HCT116 (cell line): ENCODE data around the gene GMDS. TPM values are rescaled to one million over a fixed set of nuclear protein-coding genes. Genes with fewer than 3 reads are reported as not detected.
"Not testable (repeated sequence)": the region's sequence is repeated elsewhere in the genome, so short reads cannot be mapped to it uniquely, and the experiment has no call there.

Experiments
- ATAC-seq: fragments of 200-7000 bp; cut with Tn5 transposase; 2 replicates; pipeline ENCODE4 v1.9.1; 2020; ENCODE audit warnings: mild to moderate bottlenecking, moderate library complexity
- BruUV-seq: library from RNA; stranded (reverse); fragments of 400-500 nt; replicated peaks from 2 replicates; lab custom pipeline; 2021; lab: Mats Ljungman, UMichigan
- CTCF ChIA-PET: fragments of 300-600 bp; sonication (Branson Sonifier 250); formaldehyde crosslinking; loops from one replicate; lab custom pipeline; 2021; ENCODE audit warnings: antibody characterized with exemption; lab: Charles Lee
- POLR2A ChIA-PET: fragments of 300-600, 350-600 bp; sonication (Branson Sonifier 250); formaldehyde crosslinking; loops from one replicate; lab custom pipeline; 2021; ENCODE audit warnings: antibody characterized with exemption; lab: Charles Lee
- RAD21 ChIA-PET, 2 experiments: fragments of 300-600 bp; sonication (Branson Sonifier 250); formaldehyde crosslinking; loops; one replicate each; lab custom pipeline; 2023; ENCODE audit warnings: low total read pairs in 2 of 2; ENCODE audit not compliant: uncharacterized antibody in 2 of 2, unreplicated experiment in 2 of 2, low non-redundant PET in 1 of 2; lab: Charles Lee
- DNase-seq: peaks from one replicate; pipeline ENCODE4 v3.0.0-alpha.2; 2010; ENCODE audit warnings: low read depth, low spot score
- H2AFZ ChIP-seq: fragments of 200-600 bp; shearing (Covaris generic), sonication (generic); 2 replicates; pipeline ENCODE4 v1.6.1; 2017; ENCODE audit warnings: low read depth, mixed run types, mixed read lengths, antibody characterized with exemption, low read length; ENCODE audit not compliant: poor library complexity, severe bottlenecking
- H3K27ac ChIP-seq: 2 replicates; pipeline ENCODE4 v1.5.1; 2012; ENCODE audit warnings: low read depth, low read length
- H3K27me3 ChIP-seq: fragments of 200-600 bp; sonication (generic); 2 replicates; pipeline ENCODE4 v1.6.1; 2016; ENCODE audit warnings: mixed run types, low read length, mixed read lengths; ENCODE audit not compliant: insufficient read depth
- H3K36me3 ChIP-seq, 2 experiments: fragments of 200-500 bp in 1 of 2; fragments of 200-600 bp in 1 of 2; sonication (Bioruptor generic) in 1 of 2; sonication (generic) in 1 of 2; 2 replicates each; pipeline versions ENCODE4 v1.5.1 to v1.6.1; 2014 to 2016; ENCODE audit warnings: low read length in 2 of 2, inconsistent platforms in 1 of 2, mixed read lengths in 1 of 2, mixed run types in 1 of 2; ENCODE audit not compliant: insufficient read depth in 2 of 2, control insufficient read depth in 1 of 2
- H3K4me1 ChIP-seq, 2 experiments: fragments of 200-600 bp in 1 of 2; sonication (generic) in 1 of 2; 2 replicates each; pipeline versions ENCODE4 v1.5.1 to v1.6.1; 2012 to 2017; ENCODE audit warnings: low read length in 2 of 2, inconsistent platforms in 1 of 2, mild to moderate bottlenecking in 1 of 2, mixed read lengths in 1 of 2, mixed run types in 1 of 2, moderate library complexity in 1 of 2; ENCODE audit not compliant: insufficient read depth in 2 of 2, control insufficient read depth in 1 of 2
- H3K4me2 ChIP-seq: fragments of 200-600 bp; sonication (generic); 2 replicates; pipeline ENCODE4 v1.6.1; 2017; ENCODE audit warnings: mixed run types, low read length, mixed read lengths
- H3K4me3 ChIP-seq, 2 experiments: fragments of 200-600 bp in 1 of 2; sonication (generic) in 1 of 2; replicated peaks in 1 of 2; 2 replicates each; pipeline ENCODE4 v1.5.1; 2011 to 2016; ENCODE audit warnings: low read length in 2 of 2, control low read depth in 1 of 2, low read depth in 1 of 2, mild to moderate bottlenecking in 1 of 2, mixed read lengths in 1 of 2, mixed run types in 1 of 2
- H3K79me2 ChIP-seq: fragments of 200-600 bp; sonication (generic); 2 replicates; pipeline ENCODE4 v1.6.1; 2017; ENCODE audit warnings: mild to moderate bottlenecking, mixed run types, low read length, moderate library complexity, mixed read lengths; ENCODE audit not compliant: insufficient read depth
- H3K9ac ChIP-seq: fragments of 200-600 bp; sonication (generic); 2 replicates; pipeline ENCODE4 v1.6.1; 2016; ENCODE audit warnings: low read length, mixed read lengths
- H3K9me2 ChIP-seq: fragments of 200-600 bp; sonication (generic), shearing (Covaris generic); 2 replicates; pipeline ENCODE4 v1.6.1; 2017; ENCODE audit warnings: mixed run types, mild to moderate bottlenecking, moderate library complexity; ENCODE audit not compliant: insufficient read depth
- H3K9me3 ChIP-seq, 2 experiments: fragments of 200-500 bp in 1 of 2; fragments of 200-600 bp in 1 of 2; sonication (Bioruptor generic) in 1 of 2; sonication (generic) in 1 of 2; 2 replicates each; pipeline ENCODE4 v1.6.1; 2014 to 2017; ENCODE audit warnings: low read length in 2 of 2, mixed read lengths in 2 of 2, inconsistent platforms in 1 of 2, low read depth in 1 of 2, mild to moderate bottlenecking in 1 of 2, mixed run types in 1 of 2, moderate library complexity in 1 of 2; ENCODE audit not compliant: control insufficient read depth in 1 of 2, insufficient read depth in 1 of 2
- H4K20me1 ChIP-seq: fragments of 200-600 bp; sonication (generic), shearing (Covaris generic); 2 replicates; pipeline ENCODE4 v1.6.1; 2017; ENCODE audit warnings: mixed run types, mild to moderate bottlenecking, moderate library complexity; ENCODE audit not compliant: insufficient read depth
- EZH2phosphoT487 ChIP-seq: fragments of 200-600 bp; IDR thresholded peaks from 2 replicates; pipeline ENCODE4 v1.6.1; 2018; ENCODE audit warnings: antibody characterized with exemption, borderline replicate concordance
- JUND ChIP-seq: IDR thresholded peaks from 2 replicates; pipeline ENCODE4 v1.6.1; 2012
- POLR2A ChIP-seq: IDR thresholded peaks from 2 replicates; pipeline ENCODE4 v1.7.0; 2011; ENCODE audit warnings: borderline replicate concordance; ENCODE audit not compliant: insufficient read depth, insufficient read length; ENCODE audit errors: extremely low read depth
- SP1 ChIP-seq: IDR thresholded peaks from 2 replicates; pipeline ENCODE4 v1.6.1; 2012; ENCODE audit warnings: low read depth
- SRF ChIP-seq: IDR thresholded peaks from 2 replicates; pipeline ENCODE4 v1.6.1; 2012; ENCODE audit warnings: low read depth
- ZNF274 ChIP-seq: fragments of 200-500 bp; sonication (Bioruptor generic); IDR thresholded peaks from 2 replicates; pipeline ENCODE4 v1.6.1; 2014; ENCODE audit warnings: mild to moderate bottlenecking, low read depth, low read length, inconsistent platforms
- intact Hi-C: fragments of 100-400 bp; cut with micrococcal nuclease; formaldehyde crosslinking; loops from 2 replicates; pipeline ENCODE4 v1.10.0; 2022
- total RNA-seq: library from RNA; stranded (reverse); gene quantifications from one replicate; pipeline ENCODE4 v1.2.1, GENCODE V29; 2021; ENCODE audit not compliant: unreplicated experiment
- TF ChIP-seq, protein P1 (sequence below): IDR thresholded peaks from 2 replicates; pipeline ENCODE4 v1.6.1; 2012

The GMDS gene
- total RNA-seq, 1 experiment from 2014 or later, result 34.4 TPM

DNA sequence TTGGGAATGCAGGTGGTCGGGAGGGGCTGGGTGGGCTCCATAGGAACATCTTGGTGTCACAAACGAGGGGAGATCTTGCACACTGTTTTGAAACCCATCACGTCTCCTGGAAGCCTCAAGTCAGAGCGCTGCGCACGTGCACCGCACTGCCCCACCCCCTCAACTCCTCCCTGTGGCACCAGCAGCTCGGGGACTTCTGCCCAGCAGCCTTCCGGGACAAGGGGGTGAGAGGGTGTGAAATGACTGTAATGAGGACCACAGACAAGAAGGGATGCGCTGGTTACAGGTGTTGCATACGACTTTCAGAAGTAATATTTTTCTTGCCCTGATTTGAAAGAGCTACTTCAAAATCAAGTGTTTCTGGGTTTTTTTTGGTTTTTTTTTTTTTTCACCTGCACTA lies 575.4 kb downstream of the GMDS start:
- DNase-seq, result no peak
- no peak overlapping the region for H3K4me2 ChIP-seq
- H3K9ac ChIP-seq, result no peak overlapping the region
- no peaks in the 10 kb centered on the region for H3K79me2 ChIP-seq
- no peak for TF ChIP-seq JUND
- TF ChIP-seq SRF, result no peak
- TF ChIP-seq POLR2A, result no peak
- no peak for TF ChIP-seq EZH2phosphoT487
- TF ChIP-seq, protein P1, sequence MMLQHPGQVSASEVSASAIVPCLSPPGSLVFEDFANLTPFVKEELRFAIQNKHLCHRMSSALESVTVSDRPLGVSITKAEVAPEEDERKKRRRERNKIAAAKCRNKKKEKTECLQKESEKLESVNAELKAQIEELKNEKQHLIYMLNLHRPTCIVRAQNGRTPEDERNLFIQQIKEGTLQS, result no peak
- no peak for TF ChIP-seq SP1
- TF ChIP-seq ZNF274, result no peak
- intact Hi-C loops, result no loop called here
- ChIA-PET POLR2A (interaction anchor here (0.6 kb wide), 2 partner anchors 53 to 684 kb away, joined by 3 read pairs; no protein-coding TSS in a partner anchor), CTCF (interaction anchor here (1.3 kb wide), 1 partner anchor 118 kb away, joined by 3 read pairs; no protein-coding TSS in a partner anchor), RAD21 (no interaction called here)
- no TSS peak for BruUV-seq
- no peaks in the 10 kb centered on the region for H3K9me3 ChIP-seq
- no peaks in the 10 kb centered on the region for H4K20me1 ChIP-seq
- ATAC-seq, result no peak
- no peak overlapping the region for H3K4me3 ChIP-seq
- H3K27ac ChIP-seq, result no peak overlapping the region
- no peaks in the 10 kb centered on the region for H3K36me3 ChIP-seq
- H3K27me3 ChIP-seq, result no peaks in the 10 kb centered on the region
- H3K9me2 ChIP-seq, result no peaks in the 10 kb centered on the region
- H3K4me1 ChIP-seq, result no peaks in the 10 kb centered on the region; a peak in 1 of 4 replicates
- H2AFZ ChIP-seq, result no peak overlapping the region

DNA sequence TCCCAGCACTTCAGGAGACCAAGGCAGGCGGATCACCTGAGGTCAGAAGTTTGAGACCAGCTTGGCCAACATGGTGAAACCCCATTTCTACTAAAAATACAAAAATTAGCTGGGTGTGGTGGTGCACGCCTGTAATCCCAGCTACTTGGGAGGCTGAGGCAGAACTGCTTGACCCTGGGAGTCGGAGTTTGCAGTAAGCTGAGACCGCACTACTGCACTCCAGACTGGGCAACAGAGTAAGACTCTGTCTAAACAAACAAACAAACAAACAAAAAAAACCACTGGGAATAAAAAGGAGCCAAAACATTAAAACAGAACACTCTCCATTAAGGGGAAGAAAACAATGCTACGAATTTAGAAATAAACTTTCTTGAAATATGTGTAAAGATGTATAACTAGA lies 576.9 kb downstream of the GMDS start:
- CTCF ChIA-PET, BruUV-seq, H3K27me3 ChIP-seq, H3K4me2 ChIP-seq, intact Hi-C loops, H3K9me3 ChIP-seq, H3K4me3 ChIP-seq, H4K20me1 ChIP-seq, H3K9me2 ChIP-seq, H3K36me3 ChIP-seq, DNase-seq, H3K79me2 ChIP-seq, H3K9ac ChIP-seq, H3K27ac ChIP-seq, ATAC-seq, RAD21 ChIA-PET, H2AFZ ChIP-seq, POLR2A ChIA-PET, H3K4me1 ChIP-seq: not testable (repeated sequence)
